ENCODE results near the gene BSDC1. TPM values are rescaled to one million over a fixed set of nuclear protein-coding genes. Genes with fewer than 3 reads are reported as not detected.
A peak's percentile ranks its signal among the peaks of the same experiment; 100 is the strongest.

Gene BSDC1
- total and polyA plus RNA-seq, 8 donors, result 35.9 to 56.9 (median 43.4) TPM

- peak overlapping the region in 2 of 4 donors; percentile 58 to 82 for H3K27ac ChIP-seq
Observed at GRCh38 chr1:32321712-32322291, 72.4 kb downstream of the BSDC1 start.

GRCh38 chr1:32318127-32318869, 75.9 kb downstream of the BSDC1 start:
- intact Hi-C loops (cut with DNase I), result no loop called here
- Histone ChIP-seq H3K4me1 (peaks cover 15 to 29% (median 17%) of the 10 kb centered on the region in 3 donors), H3K27me3 (no peaks in the 10 kb centered on the region), H3K4me3 (no peak overlapping the region), H3K27ac (no peak overlapping the region), H3K36me3 (peaks cover 0 to 18% (median 4%) of the 10 kb centered on the region in 3 donors), H3K9me3 (no peaks in the 10 kb centered on the region)
- ATAC-seq, result no peak
- TF ChIP-seq CTCF (IDR thresholded peaks at IDR 0.05), result no peak
- 92 to 96% methylated on average over 10 of the region's 10 CpGs for WGBS, 2 donors
- no peak for DNase-seq
- no peak for FAIRE-seq

More at GRCh38 chr1:32321712-32322291, 72.4 kb downstream of the BSDC1 start:
- peaks cover 15 to 30% (median 17%) of the 10 kb centered on the region in 3 donors for H3K4me1 ChIP-seq
- ATAC-seq (peak; percentile 95 to 98 (median 97)), FAIRE-seq (no peak), DNase-seq (peak; percentile 69 to 85 (median 78))
- TF ChIP-seq CTCF (IDR thresholded peaks at IDR 0.05), result no peak
- WGBS, 2 donors, result 7 to 14% methylated on average over 5 of the region's 5 CpGs
- intact Hi-C loops (cut with DNase I), result no loop called here
- H3K36me3 ChIP-seq, result peaks cover 1 to 34% (median 7%) of the 10 kb centered on the region in 3 donors
- H3K9me3 ChIP-seq, result no peaks in the 10 kb centered on the region
- no peaks in the 10 kb centered on the region for H3K27me3 ChIP-seq
- H3K4me3 ChIP-seq, result no peak overlapping the region

DNA sequence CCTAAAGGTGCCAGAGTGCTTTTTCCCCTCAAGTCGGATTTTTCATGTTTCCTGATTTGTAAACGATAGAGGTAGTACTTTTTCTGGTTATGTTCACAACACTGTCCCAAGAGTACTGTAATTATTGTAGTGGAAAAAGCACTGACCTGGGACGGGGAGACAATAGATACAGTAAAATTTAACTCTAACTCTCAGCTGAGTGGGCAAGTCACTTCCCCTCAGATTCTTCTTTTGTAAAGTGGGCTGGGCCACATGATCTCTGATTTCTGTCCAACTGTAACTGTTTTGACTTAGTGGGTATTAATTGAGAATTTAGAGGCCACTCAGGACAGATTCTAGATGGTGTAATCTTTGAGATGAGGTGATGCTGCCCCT, 77.4 kb downstream of the BSDC1 start:
- H3K27me3 ChIP-seq, result no peaks in the 10 kb centered on the region
- H3K4me3 ChIP-seq, result no peak overlapping the region
- peaks cover 0 to 18% (median 4%) of the 10 kb centered on the region in 3 donors for H3K36me3 ChIP-seq
- peaks cover 8 to 17% (median 9%) of the 10 kb centered on the region in 3 donors for H3K4me1 ChIP-seq
- no peak for ATAC-seq
- FAIRE-seq, result no peak
- intact Hi-C loops (cut with DNase I), result no loop called here
- no peak for TF ChIP-seq CTCF (IDR thresholded peaks at IDR 0.05)
- no peak overlapping the region for H3K27ac ChIP-seq
- DNase-seq, result no peak
- H3K9me3 ChIP-seq, result no peaks in the 10 kb centered on the region
- WGBS, 2 donors, result 58 to 63% methylated on average over 3 of the region's 3 CpGs

Other genes with a start within 250 kb of the BSDC1 start
- 10 to 100 TPM; 13.8 to 29.3 (median 20.3) TPM for gene TXLNA, start 214.8 kb downstream of the BSDC1 start, total RNA-seq
- gene TXLNA, start 214.8 kb downstream of the BSDC1 start, polyA plus RNA-seq, result 10 to 100 TPM; 13.6 to 14.4 TPM
- 1 to 10 TPM; 1.6 to 4.7 (median 3.0) TPM for gene CCDC28B, start 193.8 kb downstream of the BSDC1 start, total RNA-seq
- gene CCDC28B, start 193.8 kb downstream of the BSDC1 start, polyA plus RNA-seq, result 1 to 10 TPM; 8.4 to 8.5 TPM
- gene IQCC, start 188.8 kb downstream of the BSDC1 start, total RNA-seq, result 1 to 10 TPM; 1.1 to 1.7 (median 1.2) TPM
- gene IQCC, start 188.8 kb downstream of the BSDC1 start, polyA plus RNA-seq, result 1 to 10 TPM; 4.1 to 5.5 TPM
- not detected for gene DCDC2B, start 185.4 kb downstream of the BSDC1 start, total RNA-seq
- under 1 TPM; 0.05 to 0.11 TPM for gene DCDC2B, start 185.4 kb downstream of the BSDC1 start, polyA plus RNA-seq
- 10 to 100 TPM in 1 of 6 donors, 1 to 10 TPM in 5; 6.2 to 15.2 (median 8.2) TPM for gene TMEM234, start 172.1 kb downstream of the BSDC1 start, total RNA-seq
- gene TMEM234, start 172.1 kb downstream of the BSDC1 start, polyA plus RNA-seq, result 10 to 100 TPM; 19.2 to 23.5 TPM
- 100 to 1,000 TPM in 1 of 6 donors, 10 to 100 TPM in 5; 63.4 to 101 (median 81.0) TPM for gene EIF3I, start 172.0 kb downstream of the BSDC1 start, total RNA-seq
- gene EIF3I, start 172.0 kb downstream of the BSDC1 start, polyA plus RNA-seq, result 100 to 1,000 TPM in 1 of 2 donors, 10 to 100 TPM in 1; 82.0 to 107 TPM
- gene FAM167B, start 147.2 kb downstream of the BSDC1 start, total RNA-seq, result 1 to 10 TPM; 1.6 to 6.9 (median 2.9) TPM
- 10 to 100 TPM; 11.6 to 12.0 TPM for gene FAM167B, start 147.2 kb downstream of the BSDC1 start, polyA plus RNA-seq
- 1 to 10 TPM in 3 of 6 donors, under 1 TPM in 3; 0.09 to 1.6 (median 1.0) TPM for gene LCK, start 143.2 kb downstream of the BSDC1 start, total RNA-seq
- gene LCK, start 143.2 kb downstream of the BSDC1 start, polyA plus RNA-seq, result under 1 TPM; 0.33 to 0.80 TPM
- gene HDAC1, start 102.4 kb downstream of the BSDC1 start, total RNA-seq, result 10 to 100 TPM; 27.0 to 43.5 (median 30.5) TPM
- 10 to 100 TPM; 30.6 to 77.9 TPM for gene HDAC1, start 102.4 kb downstream of the BSDC1 start, polyA plus RNA-seq
- 10 to 100 TPM in 4 of 6 donors, 1 to 10 TPM in 2; 7.3 to 49.5 (median 14.5) TPM for gene MARCKSL1, start 58.2 kb downstream of the BSDC1 start, total RNA-seq
- 10 to 100 TPM; 16.3 to 16.5 TPM for gene MARCKSL1, start 58.2 kb downstream of the BSDC1 start, polyA plus RNA-seq
- gene FAM229A, start 32.0 kb downstream of the BSDC1 start, total RNA-seq, result 1 to 10 TPM; 1.9 to 6.4 (median 3.8) TPM
- 10 to 100 TPM; 18.6 to 21.8 TPM for gene FAM229A, start 32.0 kb downstream of the BSDC1 start, polyA plus RNA-seq
- 1 to 10 TPM; 1.0 to 2.5 (median 1.3) TPM for gene TSSK3, start 31.9 kb downstream of the BSDC1 start, total RNA-seq
- gene TSSK3, start 31.9 kb downstream of the BSDC1 start, polyA plus RNA-seq, result 1 to 10 TPM in 1 of 2 donors, under 1 TPM in 1; 0.35 to 1.8 TPM
- gene ZBTB8B, start 70.6 kb upstream of the BSDC1 start, total RNA-seq, result under 1 TPM; under 0.01 to 0.06 (median under 0.01) TPM
- under 1 TPM; 0.04 to 0.05 TPM for gene ZBTB8B, start 70.6 kb upstream of the BSDC1 start, polyA plus RNA-seq
- 1 to 10 TPM; 2.9 to 5.2 (median 3.6) TPM for gene ZBTB8A, start 145.0 kb upstream of the BSDC1 start, total RNA-seq
- gene ZBTB8A, start 145.0 kb upstream of the BSDC1 start, polyA plus RNA-seq, result 1 to 10 TPM; 1.3 to 2.3 TPM

Measured in pancreas (tissue), 10 donors.